HG03280 (cell line): Measurements from ENCODE around the gene IL4.
A peak's percentile ranks its signal among the peaks of the same experiment; 100 is the strongest.
"Not testable (repeated sequence)": the region's sequence is repeated elsewhere in the genome, so short reads cannot be mapped to it uniquely, and the experiment has no call there.

Experiments
- ATAC-seq: cut with Tn5 transposase; IDR thresholded peaks from one replicate; pipeline ENCODE4 v1.9.1; 2021; ENCODE audit warnings: mild to moderate bottlenecking, moderate library complexity; ENCODE audit not compliant: unreplicated experiment

Gene IL4

GRCh38 chr5:132673939-132674630 lies at the start of gene IL4:
Gene IL4, plus strand, starts transcription at chr5:132673989. Its CDS starts 62 bp downstream, at chr5:132674051.
- no peak for ATAC-seq

GRCh38 chr5:132627470-132627869 lies 46.3 kb upstream of the IL4 start:
- ATAC-seq = no peak

GRCh38 chr5:132628814-132629213 lies 45.0 kb upstream of the IL4 start:
- peak; percentile 28 for ATAC-seq

- ATAC-seq = peak; percentile 55
Measured at GRCh38 chr5:132629230-132629944, 44.4 kb upstream of the IL4 start.

GRCh38 chr5:132633587-132633986 lies 40.2 kb upstream of the IL4 start:
- not testable (repeated sequence) for ATAC-seq

- peak; percentile 49 for ATAC-seq
Measured at GRCh38 chr5:132635873-132636272, 37.9 kb upstream of the IL4 start.

- no peak for ATAC-seq
Measured at GRCh38 chr5:132637241-132637640, 36.5 kb upstream of the IL4 start.

- peak; percentile 59 for ATAC-seq
Measured at GRCh38 chr5:132639706-132640130, 34.1 kb upstream of the IL4 start.

- ATAC-seq = no peak
Measured at GRCh38 chr5:132640613-132641012, 33.2 kb upstream of the IL4 start.

GRCh38 chr5:132641241-132641723 lies 32.5 kb upstream of the IL4 start:
- peak; percentile 42 for ATAC-seq

- no peak for ATAC-seq
Measured at GRCh38 chr5:132641841-132642240, 31.9 kb upstream of the IL4 start.

GRCh38 chr5:132644177-132644576 lies 29.6 kb upstream of the IL4 start:
- no peak for ATAC-seq

- no peak for ATAC-seq
Measured at GRCh38 chr5:132646583-132647266, 27.1 kb upstream of the IL4 start.

GRCh38 chr5:132647473-132647872 lies 26.3 kb upstream of the IL4 start:
- ATAC-seq = no peak

- no peak for ATAC-seq
Measured at GRCh38 chr5:132648355-132648754, 25.4 kb upstream of the IL4 start.

- no peak for ATAC-seq
Measured at GRCh38 chr5:132651838-132652469, 21.8 kb upstream of the IL4 start.

GRCh38 chr5:132653716-132654115 lies 20.1 kb upstream of the IL4 start:
- no peak for ATAC-seq

GRCh38 chr5:132655821-132656773 lies 17.7 kb upstream of the IL4 start:
- ATAC-seq = no peak

GRCh38 chr5:132656774-132657355 lies 16.9 kb upstream of the IL4 start:
- no peak for ATAC-seq
